Nephron (organoid): ENCODE data around the gene RIPPLY2.
A peak's percentile ranks its signal among the peaks of the same experiment; 100 is the strongest.
"Not testable (repeated sequence)": the region's sequence is repeated elsewhere in the genome, so short reads cannot be mapped to it uniquely, and the experiment has no call there.

Experiments used
- H3K27ac Mint-ChIP-seq, 3 experiments: 2 replicates each; pipeline ENCODE4 v1.8.0; 2020; ENCODE audit warnings: mixed read lengths in 3 of 3, mild to moderate bottlenecking in 2 of 3, moderate library complexity in 1 of 3
- H3K27me3 Mint-ChIP-seq: 2 replicates; pipeline ENCODE4 v1.8.0; 2021; ENCODE audit warnings: low read depth, mild to moderate bottlenecking, moderate library complexity, mixed read lengths
- H3K36me3 Mint-ChIP-seq: 2 replicates; pipeline ENCODE4 v1.8.0; 2020; ENCODE audit warnings: low read depth, mixed read lengths
- H3K4me1 Mint-ChIP-seq: 2 replicates; pipeline ENCODE4 v1.8.0; 2020; ENCODE audit warnings: mixed read lengths
- H3K4me3 Mint-ChIP-seq, 3 experiments: 2 replicates each; pipeline ENCODE4 v1.8.0; 2020; ENCODE audit warnings: mild to moderate bottlenecking in 3 of 3, mixed read lengths in 3 of 3, moderate library complexity in 2 of 3
- H3K9me3 Mint-ChIP-seq: 2 replicates; pipeline ENCODE4 v1.8.0; 2020; ENCODE audit warnings: mixed read lengths
- TF ChIP-seq, protein P1 (sequence below), 3 experiments: fragments of 200-600 bp; sonication (generic); IDR thresholded peaks; one replicate each; pipeline ENCODE4 v1.5.0; 2021; ENCODE audit warnings: antibody characterized with exemption in 3 of 3; ENCODE audit not compliant: unreplicated experiment in 3 of 3

Gene RIPPLY2

DNA sequence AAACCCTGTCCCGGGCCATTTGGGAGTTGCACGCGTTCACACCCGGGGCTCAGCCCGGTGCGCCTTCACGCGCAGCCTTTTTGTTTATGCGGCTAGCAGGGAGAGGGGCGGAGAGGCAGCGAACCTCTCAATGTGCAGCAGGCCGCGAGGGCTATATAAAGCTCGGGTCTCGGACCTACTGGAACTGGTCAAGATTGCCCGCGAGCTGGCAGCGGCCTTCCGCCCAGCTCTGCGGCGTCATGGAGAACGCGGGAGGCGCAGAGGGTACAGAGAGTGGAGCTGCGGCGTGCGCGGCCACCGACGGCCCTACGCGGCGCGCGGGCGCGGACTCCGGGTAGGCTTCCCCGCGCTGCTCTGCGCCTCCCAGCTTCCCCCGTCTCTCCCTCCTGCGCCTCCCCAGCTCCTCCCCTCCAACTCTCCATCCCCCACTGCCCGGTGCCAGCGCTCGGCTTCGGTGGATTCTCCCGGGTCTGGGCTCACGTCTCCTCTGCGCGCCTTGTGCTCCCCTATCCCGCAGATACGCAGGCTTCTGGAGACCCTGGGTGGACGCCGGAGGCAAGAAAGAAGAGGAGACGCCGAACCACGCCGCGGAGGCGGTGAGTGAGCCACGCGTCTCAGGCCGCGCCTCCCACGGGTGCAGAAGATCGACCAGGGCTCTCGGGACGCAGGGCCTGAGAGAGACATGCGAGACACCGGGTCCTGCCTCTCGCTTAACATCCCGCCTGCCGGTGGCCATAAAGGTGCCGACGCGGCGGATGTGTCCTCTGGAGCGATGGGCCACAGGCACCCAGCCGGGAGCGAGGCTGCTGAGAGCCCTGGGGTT, at the start of gene RIPPLY2:
Gene RIPPLY2 (plus strand): TSS at position 183 of the 823 bp plus-strand sequence. CDS start 57 bp downstream, at position 240.
- Mint-ChIP-seq H3K4me3 (peak within 1 kb of the TSS; percentile 76 to 84 (median 78)), H3K4me1 (no peaks in the 10 kb centered on the region), H3K27ac (no peak within 1 kb of the TSS), H3K36me3 (no peaks in the 10 kb centered on the region), H3K9me3 (no peaks in the 10 kb centered on the region), H3K27me3 (peaks cover 74% of the 10 kb centered on the region)
- TF ChIP-seq, protein P1, sequence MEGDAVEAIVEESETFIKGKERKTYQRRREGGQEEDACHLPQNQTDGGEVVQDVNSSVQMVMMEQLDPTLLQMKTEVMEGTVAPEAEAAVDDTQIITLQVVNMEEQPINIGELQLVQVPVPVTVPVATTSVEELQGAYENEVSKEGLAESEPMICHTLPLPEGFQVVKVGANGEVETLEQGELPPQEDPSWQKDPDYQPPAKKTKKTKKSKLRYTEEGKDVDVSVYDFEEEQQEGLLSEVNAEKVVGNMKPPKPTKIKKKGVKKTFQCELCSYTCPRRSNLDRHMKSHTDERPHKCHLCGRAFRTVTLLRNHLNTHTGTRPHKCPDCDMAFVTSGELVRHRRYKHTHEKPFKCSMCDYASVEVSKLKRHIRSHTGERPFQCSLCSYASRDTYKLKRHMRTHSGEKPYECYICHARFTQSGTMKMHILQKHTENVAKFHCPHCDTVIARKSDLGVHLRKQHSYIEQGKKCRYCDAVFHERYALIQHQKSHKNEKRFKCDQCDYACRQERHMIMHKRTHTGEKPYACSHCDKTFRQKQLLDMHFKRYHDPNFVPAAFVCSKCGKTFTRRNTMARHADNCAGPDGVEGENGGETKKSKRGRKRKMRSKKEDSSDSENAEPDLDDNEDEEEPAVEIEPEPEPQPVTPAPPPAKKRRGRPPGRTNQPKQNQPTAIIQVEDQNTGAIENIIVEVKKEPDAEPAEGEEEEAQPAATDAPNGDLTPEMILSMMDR (IDR thresholded peaks at IDR 0.05; ENCODE audit: unreplicated experiment in 3 of 3), result no peak

DNA sequence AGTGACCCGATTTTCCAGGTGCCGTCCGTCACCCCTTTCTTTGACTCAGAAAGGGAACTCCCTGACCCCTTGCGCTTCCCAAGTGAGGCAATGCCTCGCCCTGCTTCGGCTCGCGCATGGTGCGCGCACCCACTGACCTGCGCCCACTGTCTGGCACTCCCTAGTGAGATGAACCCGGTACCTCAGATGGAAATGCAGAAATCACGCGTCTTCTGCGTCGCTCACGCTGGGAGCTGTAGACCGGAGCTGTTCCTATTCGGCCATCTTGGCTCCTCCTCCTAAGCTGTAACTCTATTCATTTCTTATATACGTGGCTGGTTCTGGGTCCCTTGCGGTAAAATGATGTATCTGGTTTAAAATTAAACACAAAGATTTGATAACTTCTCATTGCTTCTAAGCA, 49.7 kb upstream of the RIPPLY2 start:
- not testable (repeated sequence) for H3K27ac Mint-ChIP-seq, H3K9me3 Mint-ChIP-seq, H3K36me3 Mint-ChIP-seq

GRCh38 chr6:83804886-83805285, 48.3 kb upstream of the RIPPLY2 start:
- Mint-ChIP-seq H3K4me3 (no peak overlapping the region), H3K4me1 (no peaks in the 10 kb centered on the region), H3K27ac (no peak overlapping the region)

More for the DNA sequence above, 49.7 kb upstream of the RIPPLY2 start:
- not testable (repeated sequence) for H3K4me1 Mint-ChIP-seq, H3K27me3 Mint-ChIP-seq, H3K4me3 Mint-ChIP-seq

DNA sequence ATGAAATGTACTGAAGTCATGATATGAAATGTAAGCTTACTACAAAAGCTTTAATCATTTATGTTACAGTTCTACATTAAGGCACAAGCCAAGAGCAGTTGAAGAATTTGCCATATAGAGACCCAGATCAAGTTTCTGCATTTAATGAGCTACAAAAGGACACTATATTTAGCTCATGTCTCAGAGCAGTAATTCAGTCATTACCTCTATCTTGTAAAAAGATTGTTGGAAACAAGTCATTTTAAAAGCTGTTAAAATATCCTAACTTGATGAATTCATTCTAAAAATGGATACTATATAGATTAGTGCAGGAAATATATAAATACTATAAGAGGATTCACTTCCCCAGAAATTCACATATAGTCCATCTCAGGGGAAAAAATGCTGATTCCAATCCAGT, 45.2 kb upstream of the RIPPLY2 start:
- H3K9me3 Mint-ChIP-seq, result peaks cover 6% of the 10 kb centered on the region
- no peak overlapping the region for H3K27ac Mint-ChIP-seq
- H3K36me3 Mint-ChIP-seq, result no peaks in the 10 kb centered on the region
- no peak overlapping the region for H3K4me3 Mint-ChIP-seq
- no peaks in the 10 kb centered on the region for H3K4me1 Mint-ChIP-seq
- H3K27me3 Mint-ChIP-seq, result no peaks in the 10 kb centered on the region
- TF ChIP-seq, protein P1 (IDR thresholded peaks at IDR 0.05; ENCODE audit: unreplicated experiment in 3 of 3), result no peak

More at GRCh38 chr6:83804886-83805285, 48.3 kb upstream of the RIPPLY2 start:
- TF ChIP-seq, protein P1 (IDR thresholded peaks at IDR 0.05; ENCODE audit: unreplicated experiment in 3 of 3), result peak in 1 of 3 experiments; percentile 12
- Mint-ChIP-seq H3K36me3 (no peaks in the 10 kb centered on the region), H3K27me3 (no peaks in the 10 kb centered on the region), H3K9me3 (peaks cover 6% of the 10 kb centered on the region)

DNA sequence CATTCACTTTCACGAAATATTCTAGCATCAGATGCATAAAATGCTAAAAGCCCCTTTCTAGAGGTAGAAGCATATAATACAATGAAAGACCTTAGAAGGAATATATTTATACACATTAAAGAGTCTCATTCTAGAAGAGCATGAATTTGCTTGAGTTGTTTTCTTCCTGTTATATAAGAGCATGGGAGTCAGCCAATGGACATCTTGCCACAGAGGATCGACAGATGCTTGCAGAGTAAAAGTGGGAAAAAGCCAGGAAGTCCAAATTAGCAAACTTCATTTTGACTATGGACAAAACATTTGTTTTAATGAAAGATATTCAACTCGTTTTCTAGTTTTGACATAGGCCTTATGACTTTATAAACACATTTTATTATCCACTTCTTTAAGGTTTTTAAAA, 44.2 kb upstream of the RIPPLY2 start:
- Mint-ChIP-seq H3K27me3 (no peaks in the 10 kb centered on the region), H3K4me1 (no peaks in the 10 kb centered on the region), H3K36me3 (no peaks in the 10 kb centered on the region), H3K4me3 (no peak overlapping the region), H3K27ac (no peak overlapping the region), H3K9me3 (peaks cover under 1% of the 10 kb centered on the region)
- TF ChIP-seq, protein P1 (IDR thresholded peaks at IDR 0.05; ENCODE audit: unreplicated experiment in 3 of 3), result no peak

GRCh38 chr6:83812595-83812994, 40.6 kb upstream of the RIPPLY2 start:
- TF ChIP-seq, protein P1 (IDR thresholded peaks at IDR 0.05; ENCODE audit: unreplicated experiment in 3 of 3), result no peak
- Mint-ChIP-seq H3K9me3 (no peaks in the 10 kb centered on the region), H3K4me3 (no peak overlapping the region), H3K27ac (no peak overlapping the region), H3K36me3 (no peaks in the 10 kb centered on the region), H3K27me3 (no peaks in the 10 kb centered on the region), H3K4me1 (no peaks in the 10 kb centered on the region)
